Heart left ventricle (tissue), 13 donors: ENCODE results near the gene TOR1B.

Experiments used
- POLR2A ChIP-seq, 2 donors: fragments of 450-650 bp; IDR thresholded peaks; one replicate each; pipeline ENCODE4 v1.6.1; 2017; ENCODE audit warnings: antibody characterized with exemption in 2 of 2, mild to moderate bottlenecking in 2 of 2, moderate library complexity in 2 of 2
- TF ChIP-seq, protein P1 (sequence below), 12 donors: fragments of 200-600 bp; sonication (generic) in 4 of 12; IDR thresholded peaks; one replicate each; pipeline versions ENCODE4 v1.5.0 to v1.8.0; 2018 to 2022; ENCODE audit warnings: antibody characterized with exemption in 12 of 12, mild to moderate bottlenecking in 5 of 12
- donor health status: ischemic (EF 13 %, LVEDD 7.1; RV severe dilation, severe dysfunction).
- donor health status: DM: no; HTN: yes; CAD: no.
- donor health status: DM: no; HTN: no; CAD: no.
- donor health status: ischemic (EF 25% LVEDD 6.9; RV normal size, moderate dysfunction).
- donor health status: ischemic (EF 25% LVEDD 5.7; RV mildly dilated, moderate dysfunction).
- donor health status: ischemic (EF 35%, LVEDD 5.7; RV mildly dilated, moderate dysfunction).
- donor health status: nonischemic (EF 11% LVEDD 7.7; RV severe dilation, severe dysfunction).
- donor health status: DM: yes; HTN: yes; CAD: no.
- donor health status: PGD.
- donor health status: ischemic (EF 29% LVEDD 5.4; RV normal size, mild dysfunction).
- donor health status: nonischemic (EF 23%, LVEDD 6.1; RV moderate dilation, normal function).

DNA sequence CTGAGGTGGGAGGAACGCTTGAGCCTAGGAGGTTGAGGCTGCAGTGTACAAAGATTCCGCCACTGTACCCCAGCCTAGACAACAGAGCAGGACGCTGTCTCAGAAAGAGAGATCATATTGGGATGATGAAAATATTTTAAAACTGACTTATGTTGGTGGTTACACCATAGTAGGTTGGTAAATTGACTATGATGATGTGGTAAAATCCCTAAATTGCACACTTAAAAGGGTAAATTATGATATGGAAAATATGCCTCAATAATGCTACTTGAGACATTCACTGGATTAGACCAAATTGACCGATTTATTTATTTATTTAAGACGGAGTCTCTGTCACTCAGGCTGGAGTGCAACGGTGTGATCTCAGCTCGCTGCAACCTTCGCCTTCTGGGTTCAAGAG, 21.9 kb upstream of the TOR1B start:
- no peak for TF ChIP-seq POLR2A (IDR thresholded peaks at IDR 0.05)
- TF ChIP-seq, protein P1, sequence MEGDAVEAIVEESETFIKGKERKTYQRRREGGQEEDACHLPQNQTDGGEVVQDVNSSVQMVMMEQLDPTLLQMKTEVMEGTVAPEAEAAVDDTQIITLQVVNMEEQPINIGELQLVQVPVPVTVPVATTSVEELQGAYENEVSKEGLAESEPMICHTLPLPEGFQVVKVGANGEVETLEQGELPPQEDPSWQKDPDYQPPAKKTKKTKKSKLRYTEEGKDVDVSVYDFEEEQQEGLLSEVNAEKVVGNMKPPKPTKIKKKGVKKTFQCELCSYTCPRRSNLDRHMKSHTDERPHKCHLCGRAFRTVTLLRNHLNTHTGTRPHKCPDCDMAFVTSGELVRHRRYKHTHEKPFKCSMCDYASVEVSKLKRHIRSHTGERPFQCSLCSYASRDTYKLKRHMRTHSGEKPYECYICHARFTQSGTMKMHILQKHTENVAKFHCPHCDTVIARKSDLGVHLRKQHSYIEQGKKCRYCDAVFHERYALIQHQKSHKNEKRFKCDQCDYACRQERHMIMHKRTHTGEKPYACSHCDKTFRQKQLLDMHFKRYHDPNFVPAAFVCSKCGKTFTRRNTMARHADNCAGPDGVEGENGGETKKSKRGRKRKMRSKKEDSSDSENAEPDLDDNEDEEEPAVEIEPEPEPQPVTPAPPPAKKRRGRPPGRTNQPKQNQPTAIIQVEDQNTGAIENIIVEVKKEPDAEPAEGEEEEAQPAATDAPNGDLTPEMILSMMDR (IDR thresholded peaks at IDR 0.05): no peak
